Right cardiac atrium (tissue), 5 donors: ENCODE results near the gene RNU2-63P. TPM values are rescaled to one million over a fixed set of nuclear protein-coding genes. Genes with fewer than 3 reads are reported as not detected.
A peak's percentile ranks its signal among the peaks of the same experiment; 100 is the strongest.

ENCODE experiments used
- ATAC-seq, 2 donors: fragments of 200-7000 bp; cut with Tn5 transposase; one replicate each; pipeline versions ENCODE4 v1.8.0 to v1.9.1; 2020; ENCODE audit warnings: moderate library complexity in 2 of 2, mild to moderate bottlenecking in 1 of 2
- DNase-seq, 3 donors: peaks; one replicate each; pipeline ENCODE4 v3.0.0-alpha.2; 2020
- H3K27ac ChIP-seq: one replicate; pipeline ENCODE4 v1.5.1; 2013; ENCODE audit warnings: mild to moderate bottlenecking, low read length, control low read depth, moderate library complexity
- H3K27me3 ChIP-seq: one replicate; pipeline ENCODE4 v1.6.1; 2013; ENCODE audit not compliant: control insufficient read depth, insufficient read depth
- H3K4me1 ChIP-seq: one replicate; pipeline ENCODE4 v1.6.1; 2013; ENCODE audit warnings: low read length; ENCODE audit not compliant: control insufficient read depth, insufficient read depth
- H3K4me3 ChIP-seq: one replicate; pipeline ENCODE4 v1.5.1; 2013; ENCODE audit warnings: low read length, control low read depth
- H3K9me3 ChIP-seq: one replicate; pipeline ENCODE4 v1.6.1; 2013; ENCODE audit warnings: low read length; ENCODE audit not compliant: control insufficient read depth
- WGBS: extraction: QIAGEN DNeasy Blood & Tissue Kit; methylation state at CpG from one replicate; pipeline ENCODE4 v1.1.7; 2013; 5-methylcytosine and 5-hydroxymethylcytosine counted together
- intact Hi-C, 4 donors: fragments of 100-400 bp; cut with DNase I; formaldehyde crosslinking; loops; one replicate each; pipeline versions ENCODE4 v1.11.0 to v1.14.0; 2022 to 2023
- long read RNA-seq, 4 donors: library from polyadenylated mRNA; unstranded; transcript quantifications; one replicate each; pipeline ENCODE4 v2.0.0, GENCODE V29; 2020 to 2021
- polyA plus RNA-seq: library from polyadenylated mRNA; stranded (reverse); fragments of 200-250 nt; gene quantifications from one replicate; pipeline ENCODE4 v1.2.3, GENCODE V29; 2013
- total RNA-seq, 4 donors: library from RNA; stranded (reverse); fragmentation: NEBNext Ultra II Directional; extraction: Animal tissue kit (Norgen Biotek cat#: 25700); gene quantifications; one replicate each; pipeline ENCODE4 v1.2.1, GENCODE V29; 2021
- donor health status: healthy with polysubstance abuse.
- donor health status: DM: no; HTN: yes; CAD: no.
- donor health status: DM: no; HTN: no; CAD: no.
- donor health status: DM: no; HTN: yes; CAD: no; lungs with severe emphysema.
- donor health status: DM: yes; HTN: yes; CAD: no.

The RNU2-63P gene
- total RNA-seq, result 1 to 10 TPM in 1 of 4 donors, not detected in 3; 5.2 TPM
- not detected for polyA plus RNA-seq
- long read RNA-seq, donor 1, result 0 reads
- long read RNA-seq, donor 2, result 0 reads
- long read RNA-seq, donor 3, result 0 reads
- long read RNA-seq, donor 4, result 0 reads

DNA sequence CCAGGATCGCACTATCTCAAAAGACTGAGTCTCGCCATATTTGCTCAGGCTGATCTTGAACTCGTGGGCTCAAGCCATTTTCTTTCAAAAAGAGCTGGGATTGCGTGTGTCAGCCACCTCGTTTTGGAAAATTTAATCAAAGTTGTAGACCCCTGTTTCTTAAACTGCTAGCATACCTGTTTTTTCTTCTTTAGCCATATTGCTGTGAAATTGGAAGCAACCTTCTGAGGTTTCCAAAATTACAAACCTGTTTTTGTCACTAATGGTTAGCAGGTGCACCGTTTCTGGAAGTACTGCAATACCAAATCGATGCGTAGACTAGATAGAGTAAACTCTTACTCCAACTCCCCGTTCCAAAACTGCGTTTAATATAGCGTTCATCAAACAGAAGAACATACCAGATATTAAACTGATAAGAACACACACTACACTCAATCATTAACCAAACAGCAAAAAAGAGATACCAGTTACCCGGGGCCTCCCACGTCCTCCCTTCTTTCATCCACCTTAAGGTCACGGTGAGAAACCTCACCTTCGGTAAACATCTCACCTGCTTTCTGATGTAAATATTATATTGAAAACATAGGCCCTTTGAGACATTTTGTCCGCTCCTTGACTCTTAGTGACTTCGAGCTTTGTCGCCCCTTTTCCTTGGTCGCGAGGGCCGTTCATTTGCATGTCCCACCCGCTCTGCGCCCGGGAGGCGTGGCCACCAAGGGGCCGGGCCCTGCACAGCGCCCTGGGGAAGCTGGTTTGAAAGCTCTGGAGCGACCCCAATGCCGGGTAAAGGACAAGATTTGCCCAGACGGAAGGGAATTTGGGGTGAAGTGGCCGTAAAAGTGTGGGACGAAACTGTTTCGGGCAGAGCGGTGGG is at the start of gene RNU2-63P:
Gene RNU2-63P (minus strand): TSS at position 462 of the 874 bp plus-strand sequence.
- Histone ChIP-seq H3K4me1 (no peaks in the 10 kb centered on the region), H3K4me3 (peak within 1 kb of the TSS; percentile 62), H3K9me3 (no peaks in the 10 kb centered on the region), H3K27me3 (no peaks in the 10 kb centered on the region), H3K27ac (no peak within 1 kb of the TSS)
- WGBS, result 11% methylated on average over 34 of the region's 34 CpGs
- DNase-seq (peak; percentile 72 to 88 (median 84)), ATAC-seq (peak; percentile 95 to 96)
- intact Hi-C loops, result no loop called here

DNA sequence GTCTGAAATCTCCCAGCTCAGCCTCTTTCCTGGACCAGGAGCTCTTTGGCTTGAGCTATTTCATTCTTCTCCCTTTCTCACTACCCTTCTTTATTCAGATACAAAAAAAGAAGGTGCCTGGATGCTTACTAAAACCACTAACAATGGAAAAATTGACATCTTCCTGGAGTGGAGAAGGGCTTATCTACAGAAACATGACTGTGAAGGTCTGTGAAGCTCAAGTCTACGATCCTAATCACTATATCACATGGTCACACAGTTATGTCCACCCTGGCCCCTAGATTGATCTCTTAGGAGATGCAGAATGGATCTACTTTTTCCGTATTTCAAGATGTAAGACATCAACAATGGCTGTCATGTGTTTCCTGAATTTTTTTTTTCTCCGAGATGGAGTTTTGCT is 44.9 kb upstream of the RNU2-63P start:
- H3K27ac ChIP-seq, result no peak overlapping the region

DNA sequence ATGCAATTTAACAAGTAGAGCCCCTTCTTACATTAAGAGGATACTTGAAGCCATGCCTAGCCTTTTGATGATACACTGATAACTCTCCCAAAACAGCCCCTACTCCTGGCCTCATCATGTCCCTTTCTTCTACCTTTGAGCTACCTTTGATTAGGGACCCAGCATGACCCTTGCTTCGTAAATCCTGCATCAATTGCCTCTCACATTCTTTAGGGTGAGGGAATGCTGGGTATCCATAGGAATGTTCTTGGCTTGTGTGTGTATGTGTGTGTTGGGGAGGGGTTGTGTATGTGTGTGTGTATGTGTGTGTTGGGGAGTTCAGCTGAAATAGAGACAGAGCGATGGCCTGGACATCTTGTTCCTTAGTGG is 44.5 kb upstream of the RNU2-63P start:
- Histone ChIP-seq H3K27ac (no peak overlapping the region), H3K4me1 (no peaks in the 10 kb centered on the region), H3K27me3 (no peaks in the 10 kb centered on the region), H3K4me3 (no peak overlapping the region), H3K9me3 (no peaks in the 10 kb centered on the region)
- WGBS, result 67% methylated on average over 2 of the region's 2 CpGs
- intact Hi-C loops, result loop anchor here in 3 of 4 donors (2.0 to 5.0 kb wide), 2 partner anchors 98 to 101 kb away; no protein-coding TSS in a partner anchor
- no peak for ATAC-seq
- no peak for DNase-seq

More for the DNA sequence above, 44.9 kb upstream of the RNU2-63P start:
- H3K27me3 ChIP-seq, result no peaks in the 10 kb centered on the region
- intact Hi-C loops, result loop anchor here in 3 of 4 donors (2.0 to 5.0 kb wide), 2 partner anchors 98 to 101 kb away; no protein-coding TSS in a partner anchor
- no peak for DNase-seq
- no peak overlapping the region for H3K4me3 ChIP-seq
- no peaks in the 10 kb centered on the region for H3K9me3 ChIP-seq
- 76% methylated on average over 3 of the region's 3 CpGs for WGBS
- H3K4me1 ChIP-seq, result no peaks in the 10 kb centered on the region
- no peak for ATAC-seq

DNA sequence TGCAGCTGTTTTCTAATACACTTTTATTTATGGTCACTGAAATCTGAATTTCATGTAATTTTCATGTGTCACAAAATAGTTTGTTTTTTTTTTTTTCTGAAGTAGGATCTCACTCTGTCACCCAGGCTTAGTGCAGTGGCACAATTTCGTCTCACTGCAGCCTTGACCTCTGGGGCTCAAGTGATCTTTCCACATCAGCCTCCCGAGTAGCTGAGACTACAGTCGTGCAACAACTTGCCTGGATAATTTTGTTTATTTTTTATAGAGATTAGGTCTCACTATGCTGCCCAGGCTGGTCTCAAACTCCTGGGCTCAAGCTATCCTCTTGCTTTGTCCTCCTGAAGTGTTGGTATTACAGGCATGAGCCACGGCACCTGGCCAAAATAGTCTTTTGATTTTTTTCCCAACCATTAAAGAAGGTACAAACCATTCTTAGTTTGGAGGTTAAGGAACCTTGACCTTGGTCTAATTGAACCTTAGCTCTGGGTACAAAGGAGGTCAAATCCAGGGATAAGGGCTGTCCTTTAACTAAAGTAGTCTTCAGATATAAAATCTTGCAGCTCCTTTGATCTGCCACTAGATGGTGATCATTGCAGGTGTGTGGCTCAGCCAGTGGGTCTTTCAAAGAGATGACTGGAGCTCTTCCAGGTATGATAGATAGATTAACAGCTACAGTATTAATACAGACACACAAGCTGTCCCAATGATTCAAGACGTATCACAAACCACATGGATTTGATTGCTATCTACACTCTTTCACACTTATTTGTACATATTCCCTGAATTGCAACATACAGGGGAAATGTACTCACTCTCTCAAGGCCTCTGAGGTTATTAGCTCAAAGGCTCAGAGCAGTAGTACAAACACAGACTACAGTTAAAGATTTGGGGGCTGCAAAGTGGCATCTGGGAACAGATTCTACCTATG is 43.9 kb upstream of the RNU2-63P start:
- H3K27ac ChIP-seq, result no peak overlapping the region
- DNase-seq, result no peak
- WGBS, result 45% methylated on average over 5 of the region's 5 CpGs
- intact Hi-C loops, result loop anchor here in 3 of 4 donors (2.0 to 5.0 kb wide), 2 partner anchors 99 to 102 kb away; no protein-coding TSS in a partner anchor
- H3K4me1 ChIP-seq, result no peaks in the 10 kb centered on the region
- H3K27me3 ChIP-seq, result no peaks in the 10 kb centered on the region
- no peak for ATAC-seq
- H3K9me3 ChIP-seq, result no peaks in the 10 kb centered on the region
- H3K4me3 ChIP-seq, result no peak overlapping the region

- Histone ChIP-seq H3K4me3 (no peak overlapping the region), H3K4me1 (no peaks in the 10 kb centered on the region), H3K27ac (no peak overlapping the region), H3K27me3 (no peaks in the 10 kb centered on the region), H3K9me3 (no peaks in the 10 kb centered on the region)
- intact Hi-C loops, result no loop called here
- ATAC-seq (no peak), DNase-seq (no peak)
- WGBS, result 88% methylated on average over 5 of the region's 5 CpGs
Observed at GRCh38 chr2:88058191-88058590, 41.8 kb upstream of the RNU2-63P start.

DNA sequence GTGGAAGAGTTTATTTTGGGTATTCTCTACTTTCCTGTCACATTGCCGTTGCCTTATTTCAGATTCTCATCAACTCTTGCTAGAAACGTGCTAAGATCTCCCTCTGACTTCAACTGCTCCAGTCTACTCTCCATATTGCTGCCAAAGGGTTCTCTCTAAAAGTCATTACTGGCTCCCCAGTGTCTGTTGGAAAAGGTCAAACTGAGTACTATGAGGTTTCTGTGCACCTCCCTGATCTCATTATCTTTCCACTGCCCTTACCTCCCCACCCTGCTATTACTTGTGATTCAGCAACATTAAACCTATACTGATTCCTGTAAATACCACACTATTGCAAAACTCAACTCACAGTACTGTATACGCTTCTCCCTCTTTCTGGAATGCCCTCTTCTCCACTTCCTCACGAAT is 41.1 kb upstream of the RNU2-63P start:
- WGBS, result 52% methylated on average over 4 of the region's 4 CpGs
- no peak for ATAC-seq
- no peak overlapping the region for H3K27ac ChIP-seq
- DNase-seq, result no peak
- intact Hi-C loops, result no loop called here
- no peaks in the 10 kb centered on the region for H3K27me3 ChIP-seq
- no peak overlapping the region for H3K4me3 ChIP-seq
- H3K4me1 ChIP-seq, result peaks cover 2% of the 10 kb centered on the region
- H3K9me3 ChIP-seq, result no peaks in the 10 kb centered on the region

DNA sequence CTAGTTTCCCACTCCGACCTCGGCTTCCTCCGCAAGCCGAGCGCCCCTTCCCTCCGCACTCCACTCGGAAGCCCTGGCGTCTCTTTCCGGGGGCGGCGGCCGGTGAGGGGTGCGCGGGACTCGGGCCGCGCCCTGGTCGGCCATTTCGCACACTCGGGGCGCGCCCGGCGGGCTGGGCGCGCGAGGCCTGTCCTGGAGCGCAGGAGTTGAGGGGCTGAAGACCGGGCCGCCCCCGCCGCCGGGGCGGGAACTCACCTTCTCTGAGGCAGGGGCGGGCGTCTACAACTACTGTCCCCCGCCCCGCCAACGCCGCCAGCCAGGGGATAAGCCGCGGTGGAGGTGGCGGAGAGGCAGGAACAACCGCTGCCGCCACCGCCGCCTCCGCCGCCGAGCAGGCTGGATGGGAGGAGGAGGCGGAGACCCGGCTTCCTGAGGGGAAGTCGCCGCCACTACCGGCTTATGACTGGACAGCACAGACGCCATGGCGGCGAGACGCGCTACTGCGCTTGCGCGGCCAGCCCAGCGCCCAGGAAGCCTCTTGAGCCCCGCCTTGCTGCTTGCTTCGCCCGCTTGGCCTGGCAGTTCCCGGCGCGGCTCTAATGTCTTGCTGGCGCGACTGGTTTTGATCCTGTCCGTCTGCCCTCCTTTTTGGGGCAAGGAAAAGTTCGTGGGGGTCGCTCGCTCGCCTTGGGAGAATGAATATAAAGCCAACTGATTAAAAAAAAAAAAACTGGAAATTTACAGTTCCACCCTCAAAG is 39.2 kb upstream of the RNU2-63P start, which contains the start of gene KRCC1:
Gene KRCC1 (minus strand): TSS at position 413 of the 758 bp plus-strand sequence. CDS start 27,220 bp downstream, outside the sequence.
- no peaks in the 10 kb centered on the region for H3K9me3 ChIP-seq
- ATAC-seq (peak; percentile 99), DNase-seq (peak; percentile 96 to 99 (median 98))
- H3K4me3 ChIP-seq, result peak within 1 kb of the TSS; percentile 96
- peak within 1 kb of the TSS; percentile 97 for H3K27ac ChIP-seq
- no peaks in the 10 kb centered on the region for H3K27me3 ChIP-seq
- intact Hi-C loops, result no loop called here
- H3K4me1 ChIP-seq, result peaks cover 5% of the 10 kb centered on the region
- WGBS, result under 1% methylated on average over 77 of the region's 77 CpGs

- DNase-seq, result no peak
- WGBS, result 30% methylated on average over 25 of the region's 25 CpGs
- peaks cover 5% of the 10 kb centered on the region for H3K4me1 ChIP-seq
Observed at GRCh38 chr2:88054782-88055370, 38.5 kb upstream of the RNU2-63P start.

GRCh38 chr2:88053934-88054781 is 37.8 kb upstream of the RNU2-63P start:
- no peak for ATAC-seq
- Histone ChIP-seq H3K27me3 (no peaks in the 10 kb centered on the region), H3K4me3 (peak overlapping the region; percentile 96), H3K4me1 (peaks cover 7% of the 10 kb centered on the region), H3K9me3 (no peaks in the 10 kb centered on the region), H3K27ac (peak overlapping the region; percentile 97)
- DNase-seq, result no peak
- intact Hi-C loops, result no loop called here
- WGBS, result 54% methylated on average over 10 of the region's 10 CpGs

More at GRCh38 chr2:88054782-88055370, 38.5 kb upstream of the RNU2-63P start:
- Histone ChIP-seq H3K9me3 (no peaks in the 10 kb centered on the region), H3K27ac (peak overlapping the region; percentile 97), H3K27me3 (no peaks in the 10 kb centered on the region), H3K4me3 (peak overlapping the region; percentile 96)
- peak; percentile 2 to 38 for ATAC-seq
- intact Hi-C loops, result no loop called here
